ENCODE results near the gene SLC44A1.

GRCh38 chr9:105264380-105264779 lies 19.9 kb downstream of the SLC44A1 start:
- TF ChIP-seq, protein P1, sequence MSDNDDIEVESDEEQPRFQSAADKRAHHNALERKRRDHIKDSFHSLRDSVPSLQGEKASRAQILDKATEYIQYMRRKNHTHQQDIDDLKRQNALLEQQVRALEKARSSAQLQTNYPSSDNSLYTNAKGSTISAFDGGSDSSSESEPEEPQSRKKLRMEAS (IDR thresholded peaks at IDR 0.05; ENCODE audit: low read depth, low read length) = no peak
- TF ChIP-seq POLR2A (IDR thresholded peaks at IDR 0.05; ENCODE audit: extremely low read depth, insufficient read length) = no peak
- TF ChIP-seq, protein P2, sequence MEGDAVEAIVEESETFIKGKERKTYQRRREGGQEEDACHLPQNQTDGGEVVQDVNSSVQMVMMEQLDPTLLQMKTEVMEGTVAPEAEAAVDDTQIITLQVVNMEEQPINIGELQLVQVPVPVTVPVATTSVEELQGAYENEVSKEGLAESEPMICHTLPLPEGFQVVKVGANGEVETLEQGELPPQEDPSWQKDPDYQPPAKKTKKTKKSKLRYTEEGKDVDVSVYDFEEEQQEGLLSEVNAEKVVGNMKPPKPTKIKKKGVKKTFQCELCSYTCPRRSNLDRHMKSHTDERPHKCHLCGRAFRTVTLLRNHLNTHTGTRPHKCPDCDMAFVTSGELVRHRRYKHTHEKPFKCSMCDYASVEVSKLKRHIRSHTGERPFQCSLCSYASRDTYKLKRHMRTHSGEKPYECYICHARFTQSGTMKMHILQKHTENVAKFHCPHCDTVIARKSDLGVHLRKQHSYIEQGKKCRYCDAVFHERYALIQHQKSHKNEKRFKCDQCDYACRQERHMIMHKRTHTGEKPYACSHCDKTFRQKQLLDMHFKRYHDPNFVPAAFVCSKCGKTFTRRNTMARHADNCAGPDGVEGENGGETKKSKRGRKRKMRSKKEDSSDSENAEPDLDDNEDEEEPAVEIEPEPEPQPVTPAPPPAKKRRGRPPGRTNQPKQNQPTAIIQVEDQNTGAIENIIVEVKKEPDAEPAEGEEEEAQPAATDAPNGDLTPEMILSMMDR (IDR thresholded peaks at IDR 0.05; ENCODE audit: low read depth, low read length) = no peak

All from NB4 (cell line).